ENCODE data around the gene LRRC71.

GRCh38 chr1:156893048-156893953 lies 27.1 kb upstream of the LRRC71 start, which contains the start of gene PEAR1:
- no peak for TF ChIP-seq BRD4 (CRISPR knock-in tag; IDR thresholded peaks at IDR 0.05)
- TF ChIP-seq, protein P1, sequence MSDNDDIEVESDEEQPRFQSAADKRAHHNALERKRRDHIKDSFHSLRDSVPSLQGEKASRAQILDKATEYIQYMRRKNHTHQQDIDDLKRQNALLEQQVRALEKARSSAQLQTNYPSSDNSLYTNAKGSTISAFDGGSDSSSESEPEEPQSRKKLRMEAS (IDR thresholded peaks at IDR 0.05) = no peak
- TF ChIP-seq, protein P2, sequence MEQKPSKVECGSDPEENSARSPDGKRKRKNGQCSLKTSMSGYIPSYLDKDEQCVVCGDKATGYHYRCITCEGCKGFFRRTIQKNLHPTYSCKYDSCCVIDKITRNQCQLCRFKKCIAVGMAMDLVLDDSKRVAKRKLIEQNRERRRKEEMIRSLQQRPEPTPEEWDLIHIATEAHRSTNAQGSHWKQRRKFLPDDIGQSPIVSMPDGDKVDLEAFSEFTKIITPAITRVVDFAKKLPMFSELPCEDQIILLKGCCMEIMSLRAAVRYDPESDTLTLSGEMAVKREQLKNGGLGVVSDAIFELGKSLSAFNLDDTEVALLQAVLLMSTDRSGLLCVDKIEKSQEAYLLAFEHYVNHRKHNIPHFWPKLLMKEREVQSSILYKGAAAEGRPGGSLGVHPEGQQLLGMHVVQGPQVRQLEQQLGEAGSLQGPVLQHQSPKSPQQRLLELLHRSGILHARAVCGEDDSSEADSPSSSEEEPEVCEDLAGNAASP (CRISPR knock-in tag; IDR thresholded peaks at IDR 0.05; ENCODE audit: borderline replicate concordance) = no peak
- TF ChIP-seq ZBTB40 (IDR thresholded peaks at IDR 0.05) = no peak
- no peak for TF ChIP-seq ZBTB40 (CRISPR knock-in tag; IDR thresholded peaks at IDR 0.05)
- TF ChIP-seq POLR2A (IDR thresholded peaks at IDR 0.05; ENCODE audit: insufficient read depth in 1 of 2, low read depth in 2 of 2, low read length in 2 of 2) = no peak
- no peak for TF ChIP-seq HMG20A (CRISPR knock-in tag; IDR thresholded peaks at IDR 0.05; ENCODE audit: borderline replicate concordance)
- TF ChIP-seq PHF20 (CRISPR knock-in tag; IDR thresholded peaks at IDR 0.05) = no peak
- TF ChIP-seq, protein P3, sequence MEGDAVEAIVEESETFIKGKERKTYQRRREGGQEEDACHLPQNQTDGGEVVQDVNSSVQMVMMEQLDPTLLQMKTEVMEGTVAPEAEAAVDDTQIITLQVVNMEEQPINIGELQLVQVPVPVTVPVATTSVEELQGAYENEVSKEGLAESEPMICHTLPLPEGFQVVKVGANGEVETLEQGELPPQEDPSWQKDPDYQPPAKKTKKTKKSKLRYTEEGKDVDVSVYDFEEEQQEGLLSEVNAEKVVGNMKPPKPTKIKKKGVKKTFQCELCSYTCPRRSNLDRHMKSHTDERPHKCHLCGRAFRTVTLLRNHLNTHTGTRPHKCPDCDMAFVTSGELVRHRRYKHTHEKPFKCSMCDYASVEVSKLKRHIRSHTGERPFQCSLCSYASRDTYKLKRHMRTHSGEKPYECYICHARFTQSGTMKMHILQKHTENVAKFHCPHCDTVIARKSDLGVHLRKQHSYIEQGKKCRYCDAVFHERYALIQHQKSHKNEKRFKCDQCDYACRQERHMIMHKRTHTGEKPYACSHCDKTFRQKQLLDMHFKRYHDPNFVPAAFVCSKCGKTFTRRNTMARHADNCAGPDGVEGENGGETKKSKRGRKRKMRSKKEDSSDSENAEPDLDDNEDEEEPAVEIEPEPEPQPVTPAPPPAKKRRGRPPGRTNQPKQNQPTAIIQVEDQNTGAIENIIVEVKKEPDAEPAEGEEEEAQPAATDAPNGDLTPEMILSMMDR (CRISPR knock-in tag; IDR thresholded peaks at IDR 0.05) = no peak
- TF ChIP-seq, protein P4, sequence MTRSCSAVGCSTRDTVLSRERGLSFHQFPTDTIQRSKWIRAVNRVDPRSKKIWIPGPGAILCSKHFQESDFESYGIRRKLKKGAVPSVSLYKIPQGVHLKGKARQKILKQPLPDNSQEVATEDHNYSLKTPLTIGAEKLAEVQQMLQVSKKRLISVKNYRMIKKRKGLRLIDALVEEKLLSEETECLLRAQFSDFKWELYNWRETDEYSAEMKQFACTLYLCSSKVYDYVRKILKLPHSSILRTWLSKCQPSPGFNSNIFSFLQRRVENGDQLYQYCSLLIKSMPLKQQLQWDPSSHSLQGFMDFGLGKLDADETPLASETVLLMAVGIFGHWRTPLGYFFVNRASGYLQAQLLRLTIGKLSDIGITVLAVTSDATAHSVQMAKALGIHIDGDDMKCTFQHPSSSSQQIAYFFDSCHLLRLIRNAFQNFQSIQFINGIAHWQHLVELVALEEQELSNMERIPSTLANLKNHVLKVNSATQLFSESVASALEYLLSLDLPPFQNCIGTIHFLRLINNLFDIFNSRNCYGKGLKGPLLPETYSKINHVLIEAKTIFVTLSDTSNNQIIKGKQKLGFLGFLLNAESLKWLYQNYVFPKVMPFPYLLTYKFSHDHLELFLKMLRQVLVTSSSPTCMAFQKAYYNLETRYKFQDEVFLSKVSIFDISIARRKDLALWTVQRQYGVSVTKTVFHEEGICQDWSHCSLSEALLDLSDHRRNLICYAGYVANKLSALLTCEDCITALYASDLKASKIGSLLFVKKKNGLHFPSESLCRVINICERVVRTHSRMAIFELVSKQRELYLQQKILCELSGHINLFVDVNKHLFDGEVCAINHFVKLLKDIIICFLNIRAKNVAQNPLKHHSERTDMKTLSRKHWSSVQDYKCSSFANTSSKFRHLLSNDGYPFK (CRISPR knock-in tag; IDR thresholded peaks at IDR 0.05; ENCODE audit: borderline replicate concordance) = no peak
- no peak for TF ChIP-seq ZNF580 (CRISPR knock-in tag; IDR thresholded peaks at IDR 0.05; ENCODE audit: borderline replicate concordance, low read depth)
- no peak for TF ChIP-seq HNRNPH1 (optimal IDR thresholded peaks at IDR 0.05; ENCODE audit: low read depth, low read length)
- TF ChIP-seq TARDBP (CRISPR knock-in tag; IDR thresholded peaks at IDR 0.05) = no peak
- no peak for TF ChIP-seq POLR2AphosphoS5 (IDR thresholded peaks at IDR 0.05; ENCODE audit: low read depth, low read length)
- TF ChIP-seq FOXA1 (IDR thresholded peaks at IDR 0.05) = no peak
- no peak for TF ChIP-seq FOXA1 (CRISPR knock-in tag; IDR thresholded peaks at IDR 0.05)

Data from HepG2 (cell line).